Ureter (tissue), 1 donor: Measurements from ENCODE around the gene DMAC2. TPM values are rescaled to one million over a fixed set of nuclear protein-coding genes. Genes with fewer than 3 reads are reported as not detected.
"Not testable (repeated sequence)": the region's sequence is repeated elsewhere in the genome, so short reads cannot be mapped to it uniquely, and the experiment has no call there.

Source experiments
- DNase-seq: peaks from one replicate; pipeline ENCODE4 v3.0.0-alpha.2; 2020; ENCODE audit warnings: low spot score
- total RNA-seq: library from RNA; stranded (reverse); gene quantifications from one replicate; pipeline ENCODE4 v1.2.4, GENCODE V29; 2023
- donor health status: DM: yes; HTN: yes; CAD: no.

Gene DMAC2
- total RNA-seq = 33.6 TPM

DNA sequence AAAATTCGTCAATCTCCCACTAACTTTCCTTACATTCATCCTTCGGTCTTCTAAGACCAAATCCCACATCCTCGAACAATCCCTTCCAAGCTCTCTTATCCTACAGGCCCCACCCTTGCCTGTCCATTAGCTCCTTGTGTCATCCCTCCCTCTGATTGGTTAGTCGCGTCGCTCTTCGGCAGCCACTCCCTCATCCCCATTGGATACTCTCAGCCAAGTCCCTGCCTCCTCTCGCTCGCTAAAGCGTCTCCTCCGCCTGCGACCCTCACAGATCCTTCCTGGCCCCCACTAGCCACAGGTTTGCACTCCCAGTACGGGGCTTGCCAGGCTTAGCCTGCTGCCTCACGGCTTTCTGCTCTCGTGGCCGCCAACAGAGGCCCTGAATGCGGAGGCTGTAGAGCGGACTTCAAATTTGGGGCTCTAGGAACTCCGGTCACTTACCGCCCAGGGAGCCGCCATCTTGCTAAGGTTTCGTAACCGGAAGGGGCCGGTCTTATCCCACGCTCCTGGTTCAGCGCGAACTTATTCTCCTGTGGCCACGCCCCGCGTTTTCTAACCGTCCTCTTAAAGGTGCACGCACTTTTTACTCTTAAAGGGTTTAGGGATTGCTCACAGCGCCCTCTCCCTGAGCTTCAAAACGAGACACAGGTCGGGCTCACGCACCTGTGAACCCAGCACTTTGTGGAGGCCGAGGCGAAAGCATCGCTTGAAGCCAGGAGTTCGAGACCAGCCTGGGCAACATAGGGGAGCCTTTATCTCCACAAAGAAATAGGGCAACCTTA, at the start of gene DMAC2:
Gene DMAC2, minus strand, starts transcription at position 472 of the 782 bp plus-strand sequence. Its CDS starts 13 bp downstream, at position 459.
- DNase-seq = peak; percentile 95

- not testable (repeated sequence) for DNase-seq
These were observed 47.2 kb upstream of the DMAC2 start for GRCh38 chr19:41486953-41487352.

- no peak for DNase-seq
These were observed 45.1 kb upstream of the DMAC2 start for GRCh38 chr19:41484822-41485221.

DNA sequence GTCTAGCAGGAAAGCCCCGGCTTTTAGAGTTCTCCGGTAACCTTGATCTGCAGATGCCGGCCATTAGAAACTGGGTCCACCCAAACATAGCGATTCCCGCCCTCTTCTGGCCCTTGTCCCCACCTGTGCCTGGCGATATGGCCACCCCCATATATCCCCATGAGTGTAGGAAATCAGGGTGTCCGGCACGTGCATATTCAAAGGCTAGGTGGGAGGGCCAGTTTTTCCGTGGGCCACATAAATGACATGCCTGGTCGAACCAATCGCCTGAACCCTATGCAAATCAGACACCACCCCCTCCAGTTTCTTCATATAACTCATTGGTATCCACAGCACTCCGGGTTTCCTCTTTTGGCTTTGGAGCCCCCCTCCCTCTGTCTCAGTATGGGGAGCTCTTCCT, 40.6 kb upstream of the DMAC2 start:
- DNase-seq = no peak

DNA sequence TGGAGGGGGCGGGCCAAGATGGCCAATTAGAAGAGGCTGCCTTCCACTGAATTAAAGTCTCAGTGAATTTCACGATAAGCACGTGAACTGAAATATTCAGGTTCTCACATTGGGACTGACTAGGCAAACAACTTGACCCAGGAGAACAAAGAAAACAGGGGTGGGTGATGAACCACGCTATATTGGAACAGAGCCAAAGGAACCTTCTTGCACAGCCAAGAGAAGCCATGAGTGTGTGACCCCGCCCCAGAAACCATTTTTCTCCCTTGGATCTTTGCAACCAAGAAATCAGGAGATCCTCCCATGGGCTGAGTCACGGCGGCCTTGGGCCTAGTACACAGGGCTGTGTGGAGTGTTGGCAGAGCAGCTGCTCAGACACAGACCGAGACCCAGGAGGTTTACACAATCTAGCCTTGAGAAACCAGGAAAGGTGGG, 40.1 kb upstream of the DMAC2 start:
- no peak for DNase-seq

GRCh38 chr19:41478875-41479756, 39.4 kb upstream of the DMAC2 start:
- no peak for DNase-seq

DNA sequence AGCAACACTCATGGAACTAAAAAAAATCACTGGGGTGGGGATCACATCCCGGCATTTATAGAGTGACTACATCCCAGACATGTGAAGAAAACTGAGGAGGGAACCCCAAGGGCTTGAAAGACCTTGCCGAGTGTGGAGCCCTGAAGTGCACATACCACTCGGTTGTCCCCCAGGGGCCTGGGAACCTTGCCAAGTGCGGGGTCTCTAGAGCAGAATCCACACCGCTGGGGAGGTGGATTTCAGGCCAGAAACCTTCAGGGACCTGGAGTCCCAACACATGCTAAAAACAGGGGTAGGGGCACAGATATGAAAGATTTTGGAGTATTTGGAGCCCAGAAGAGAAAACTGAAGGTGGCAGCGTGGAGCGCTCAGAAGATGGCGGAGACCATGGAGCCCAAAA, 38.5 kb upstream of the DMAC2 start:
- DNase-seq = no peak

GRCh38 chr19:41476583-41476982, 36.9 kb upstream of the DMAC2 start:
- DNase-seq = no peak

DNA sequence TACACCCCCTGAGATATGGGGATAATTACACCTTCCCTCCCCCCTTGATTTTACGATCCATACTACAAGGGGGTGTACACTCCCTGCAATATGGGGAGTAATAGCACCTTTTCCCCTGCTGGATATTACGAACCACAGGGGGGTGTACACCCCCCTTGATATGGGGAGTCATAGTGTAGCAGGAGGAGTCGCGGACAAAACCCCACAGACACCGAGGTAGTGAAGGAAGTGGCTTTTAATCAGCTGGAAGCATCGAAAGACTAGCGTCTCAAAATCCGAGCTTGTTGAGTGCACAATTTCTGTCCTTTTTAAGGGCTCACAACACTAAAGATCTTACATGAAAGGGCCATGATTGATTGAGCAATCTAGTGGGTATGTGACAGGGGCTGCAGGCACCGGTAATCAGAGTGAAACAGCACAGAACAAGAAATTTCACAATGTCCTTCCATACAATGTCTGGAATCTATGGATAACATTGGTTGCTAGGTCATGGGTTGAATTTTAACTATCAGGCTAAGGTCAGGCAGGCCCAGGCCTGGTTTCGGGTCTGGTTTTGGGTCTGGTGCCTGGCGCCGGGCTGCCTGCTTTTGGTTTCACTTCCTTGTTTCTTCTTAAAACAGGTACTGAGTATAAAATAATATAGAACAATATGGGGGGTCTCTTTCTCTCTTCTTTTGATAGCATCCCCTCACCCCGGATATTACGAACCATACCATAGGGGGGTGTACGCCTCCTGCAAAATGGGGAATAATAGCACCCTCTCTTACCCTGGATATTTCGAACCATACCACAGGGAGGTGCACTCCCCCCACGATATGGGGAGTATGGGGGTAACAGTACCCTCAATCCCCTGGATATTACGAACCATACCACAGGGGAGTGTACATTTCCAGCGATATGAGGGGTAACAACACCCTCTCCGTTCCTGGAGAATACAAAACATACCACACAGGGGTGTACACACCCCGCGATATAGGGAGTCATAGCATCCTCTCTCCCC, 23.8 kb upstream of the DMAC2 start:
- not testable (repeated sequence) for DNase-seq

GRCh38 chr19:41462497-41462896, 22.8 kb upstream of the DMAC2 start:
- DNase-seq = no peak

DNA sequence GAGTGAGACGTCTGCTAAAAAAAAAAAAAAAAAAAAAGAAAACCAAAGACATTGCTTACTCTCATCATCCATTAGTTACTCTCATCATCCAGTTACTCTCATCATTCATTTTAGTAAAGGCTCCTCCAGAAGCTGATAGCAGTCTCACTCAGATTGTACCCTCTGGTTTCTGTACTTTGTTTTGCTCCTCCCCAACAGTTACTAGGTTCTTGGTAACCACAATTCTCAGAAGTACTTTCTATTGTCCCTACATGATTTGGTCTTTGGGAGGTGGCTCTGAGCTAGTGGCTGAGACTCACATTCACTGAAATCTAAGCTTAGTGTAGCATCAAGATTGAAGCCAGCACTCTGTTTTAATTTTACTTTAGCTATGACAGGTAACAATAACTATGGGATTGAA, 17.5 kb upstream of the DMAC2 start:
- DNase-seq = no peak

DNA sequence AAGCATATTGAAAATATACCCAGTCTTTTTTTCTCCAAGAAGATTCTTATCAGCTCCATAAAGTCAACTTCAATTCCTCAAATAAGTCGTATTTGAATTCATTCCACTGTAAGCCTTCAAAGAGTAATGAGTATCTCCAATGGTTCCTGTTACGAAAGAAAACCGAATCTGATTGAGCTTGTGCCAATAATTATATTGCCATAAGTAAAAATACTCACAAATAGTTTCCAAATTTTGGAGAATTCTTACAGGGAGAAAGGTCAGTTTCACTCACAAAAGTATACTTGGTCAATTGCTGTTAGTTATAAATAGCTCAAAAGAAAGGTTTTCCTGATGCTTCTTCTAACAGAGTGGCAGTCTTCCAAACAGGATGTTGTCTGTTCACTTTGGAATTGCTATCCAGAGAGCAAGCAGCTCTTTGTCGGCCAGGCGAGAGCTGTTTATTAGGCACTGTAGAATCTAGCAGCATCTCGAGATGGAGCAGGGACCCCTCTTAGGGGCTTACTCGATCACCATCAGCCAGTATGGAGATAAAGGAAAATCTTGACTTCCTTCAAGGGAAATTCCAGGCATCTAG, 16.7 kb upstream of the DMAC2 start:
- DNase-seq = no peak

DNA sequence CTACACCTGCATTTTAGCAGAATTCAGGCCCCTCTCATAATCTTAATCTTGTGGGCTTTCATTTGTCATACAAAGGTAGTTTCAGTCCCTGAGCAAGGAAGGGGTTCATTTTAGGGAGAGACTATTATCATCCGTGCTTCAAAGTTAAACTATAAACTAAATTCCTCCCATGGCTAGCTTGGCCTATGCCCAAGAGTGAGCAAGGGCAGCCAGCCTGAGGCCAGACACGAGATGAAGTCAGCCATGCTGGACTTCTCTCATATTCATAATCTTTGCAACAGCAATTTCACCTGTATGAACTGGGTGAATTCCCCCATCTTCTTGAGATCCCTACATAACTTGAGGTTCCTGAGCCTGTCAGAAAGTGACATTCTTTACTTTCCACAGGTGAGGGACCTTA, 16.2 kb upstream of the DMAC2 start:
- DNase-seq = no peak

DNA sequence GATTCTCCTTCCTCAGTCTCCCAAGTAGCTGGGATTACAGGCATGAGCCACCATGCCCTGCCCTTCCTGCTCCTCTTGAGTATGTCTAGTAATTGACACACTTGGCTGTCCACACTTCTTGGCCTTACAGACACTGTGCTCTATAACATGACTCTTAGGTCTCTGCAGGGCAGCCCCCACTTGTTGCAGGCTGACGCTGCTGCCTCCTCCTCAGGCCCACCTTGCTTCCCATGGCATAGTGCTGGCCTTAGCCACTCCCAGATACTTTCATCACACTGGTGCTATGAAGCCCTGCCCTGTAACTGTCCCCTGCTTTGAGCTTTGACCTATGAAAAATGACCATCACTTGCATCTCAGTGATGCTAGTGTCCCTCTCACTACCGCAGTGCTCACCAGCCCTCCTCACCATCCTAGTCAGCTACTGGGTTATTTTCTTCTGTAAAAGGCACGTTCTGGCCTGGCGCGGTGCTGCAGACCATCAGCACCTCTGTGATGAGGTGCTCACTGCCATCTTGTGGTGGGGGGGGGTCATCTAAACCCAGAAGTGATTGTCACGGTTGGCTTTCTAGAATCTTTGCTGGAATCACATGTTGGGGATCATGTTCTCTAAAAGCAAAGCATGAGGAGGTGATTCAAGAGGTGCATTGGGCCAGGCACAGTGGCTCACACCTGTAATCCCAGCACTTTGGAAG, 13.0 kb upstream of the DMAC2 start:
- no peak for DNase-seq

GRCh38 chr19:41449865-41450178, 10.1 kb upstream of the DMAC2 start:
- no peak for DNase-seq

GRCh38 chr19:41449079-41449864, 9.6 kb upstream of the DMAC2 start:
- DNase-seq = peak; percentile 77

GRCh38 chr19:41447732-41448332, 8.1 kb upstream of the DMAC2 start:
- DNase-seq = no peak

GRCh38 chr19:41445575-41445974, 5.9 kb upstream of the DMAC2 start:
- no peak for DNase-seq

DNA sequence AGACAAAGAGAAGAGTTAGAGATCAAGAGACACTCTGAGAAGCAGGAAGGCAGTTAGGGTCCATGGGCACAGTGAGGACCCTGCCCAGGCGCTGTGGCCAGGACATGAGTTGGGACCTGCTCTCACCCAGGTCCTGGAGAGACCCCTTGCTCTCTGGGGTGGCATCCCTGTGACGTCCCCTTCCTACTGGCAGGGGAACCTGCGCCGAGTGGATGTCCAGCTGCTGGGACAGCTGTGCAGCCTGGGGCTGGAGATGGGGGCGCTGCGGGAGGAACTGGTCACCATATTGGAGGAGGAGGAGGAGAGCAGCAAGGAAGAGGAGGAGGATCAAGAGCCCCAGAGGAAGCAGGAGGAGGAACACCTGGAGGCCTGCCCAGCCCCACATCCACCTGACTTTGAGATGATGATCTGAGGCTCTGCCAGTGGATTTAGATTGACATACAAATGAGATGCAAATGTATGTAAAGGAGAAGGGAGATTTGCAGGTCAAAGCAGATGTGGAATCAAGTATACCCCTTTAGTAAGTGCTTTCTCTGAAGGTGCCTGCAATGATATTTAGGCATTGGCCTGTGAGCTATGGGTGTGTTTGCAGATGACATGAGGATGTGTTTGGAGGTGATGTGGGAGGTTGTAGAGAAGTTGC, 4.2 kb upstream of the DMAC2 start:
- no peak for DNase-seq
